ENCODE measurements around the gene NIPAL4.

NIPAL4 gene

GRCh38 chr5:157473383-157474320 is 13.6 kb downstream of the NIPAL4 start:
- H3K9me3 ChIP-seq (ENCODE audit: control insufficient read depth, low read length): no peaks in the 10 kb centered on the region
- H3K27me3 ChIP-seq (ENCODE audit: control insufficient read depth, insufficient read depth, low read length): no peaks in the 10 kb centered on the region
- TF ChIP-seq CTCF (IDR thresholded peaks at IDR 0.05): no peak
- H3K9ac ChIP-seq: no peak overlapping the region
- no peak overlapping the region for H2AFZ ChIP-seq
- no peaks in the 10 kb centered on the region for H3K79me2 ChIP-seq
- no peak overlapping the region for H3K4me3 ChIP-seq (ENCODE audit: low read depth, low read length)
- no peak overlapping the region for H3K4me2 ChIP-seq (ENCODE audit: low read length)
- H3K27ac ChIP-seq: no peak overlapping the region
- no peaks in the 10 kb centered on the region for H3K36me3 ChIP-seq (ENCODE audit: control insufficient read depth, insufficient read depth, low read length)
- H3K4me1 ChIP-seq: no peaks in the 10 kb centered on the region

DNA sequence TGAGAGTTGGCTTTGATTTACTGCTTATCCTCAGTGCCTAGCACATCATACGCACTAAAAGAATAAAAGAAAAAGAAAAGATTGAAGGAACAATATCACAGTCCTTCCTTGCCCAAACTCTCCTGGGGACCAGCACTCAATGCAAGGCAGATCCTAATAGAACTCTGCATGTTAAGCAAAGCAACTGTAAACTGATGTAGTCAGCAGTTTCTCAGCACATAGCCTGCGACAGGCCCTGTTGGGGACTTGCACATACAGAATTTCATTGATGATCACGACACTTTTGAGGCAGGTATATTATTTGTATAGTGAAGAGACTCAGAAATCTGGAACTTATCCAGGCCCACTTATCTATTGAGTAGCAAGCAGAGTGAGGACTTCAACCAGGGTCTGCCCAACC is 15.4 kb downstream of the NIPAL4 start:
- Histone ChIP-seq H3K36me3 (ENCODE audit: control insufficient read depth, insufficient read depth, low read length) (no peaks in the 10 kb centered on the region), H3K27ac (no peak overlapping the region), H3K27me3 (ENCODE audit: control insufficient read depth, insufficient read depth, low read length) (no peaks in the 10 kb centered on the region), H3K4me2 (ENCODE audit: low read length) (no peak overlapping the region), H3K4me1 (no peaks in the 10 kb centered on the region), H3K9ac (no peak overlapping the region), H3K4me3 (ENCODE audit: low read depth, low read length) (no peak overlapping the region), H3K79me2 (no peaks in the 10 kb centered on the region), H2AFZ (no peak overlapping the region), H3K9me3 (ENCODE audit: control insufficient read depth, low read length) (no peaks in the 10 kb centered on the region)
- no peak for TF ChIP-seq CTCF (IDR thresholded peaks at IDR 0.05)

DNA sequence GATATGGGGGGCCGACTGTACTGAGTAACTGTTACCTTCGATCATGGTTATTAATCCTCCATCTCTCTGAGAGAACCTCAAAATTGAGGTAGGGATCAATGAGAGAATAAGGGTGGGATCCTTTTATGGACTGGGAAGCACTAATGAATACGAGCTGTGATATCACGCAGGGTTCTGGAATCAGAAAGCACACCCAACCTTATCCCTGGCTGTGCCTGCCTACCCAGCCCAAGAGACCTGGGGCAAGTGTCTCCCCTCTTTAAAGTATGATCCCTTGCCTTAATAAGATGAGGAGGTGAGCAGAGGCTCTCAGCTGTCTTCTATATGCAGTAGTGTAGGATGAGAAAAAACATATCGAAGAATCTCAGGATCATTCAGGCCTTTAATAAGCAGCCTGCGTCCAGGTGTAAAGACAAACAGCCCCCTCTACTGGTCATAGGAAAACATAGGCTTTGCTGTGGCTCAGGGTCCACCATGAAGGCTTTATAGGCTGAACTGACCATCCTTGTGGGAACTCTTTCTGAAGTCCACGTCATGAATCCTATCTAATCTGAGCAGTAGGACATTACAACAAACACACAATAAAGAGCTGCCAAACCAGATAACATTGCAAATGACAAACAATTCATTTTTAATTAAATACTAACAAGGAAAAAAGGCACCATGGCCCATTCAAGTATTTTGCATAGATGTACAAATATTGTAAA is 16.8 kb downstream of the NIPAL4 start:
- Histone ChIP-seq H3K79me2 (no peaks in the 10 kb centered on the region), H3K27me3 (ENCODE audit: control insufficient read depth, insufficient read depth, low read length) (no peaks in the 10 kb centered on the region), H3K36me3 (ENCODE audit: control insufficient read depth, insufficient read depth, low read length) (no peaks in the 10 kb centered on the region), H3K9ac (no peak overlapping the region), H3K4me2 (ENCODE audit: low read length) (no peak overlapping the region), H3K4me3 (ENCODE audit: low read depth, low read length) (no peak overlapping the region), H3K4me1 (no peaks in the 10 kb centered on the region), H2AFZ (no peak overlapping the region), H3K27ac (no peak overlapping the region), H3K9me3 (ENCODE audit: control insufficient read depth, low read length) (no peaks in the 10 kb centered on the region)
- peak; percentile 66 for TF ChIP-seq CTCF (IDR thresholded peaks at IDR 0.05)

DNA sequence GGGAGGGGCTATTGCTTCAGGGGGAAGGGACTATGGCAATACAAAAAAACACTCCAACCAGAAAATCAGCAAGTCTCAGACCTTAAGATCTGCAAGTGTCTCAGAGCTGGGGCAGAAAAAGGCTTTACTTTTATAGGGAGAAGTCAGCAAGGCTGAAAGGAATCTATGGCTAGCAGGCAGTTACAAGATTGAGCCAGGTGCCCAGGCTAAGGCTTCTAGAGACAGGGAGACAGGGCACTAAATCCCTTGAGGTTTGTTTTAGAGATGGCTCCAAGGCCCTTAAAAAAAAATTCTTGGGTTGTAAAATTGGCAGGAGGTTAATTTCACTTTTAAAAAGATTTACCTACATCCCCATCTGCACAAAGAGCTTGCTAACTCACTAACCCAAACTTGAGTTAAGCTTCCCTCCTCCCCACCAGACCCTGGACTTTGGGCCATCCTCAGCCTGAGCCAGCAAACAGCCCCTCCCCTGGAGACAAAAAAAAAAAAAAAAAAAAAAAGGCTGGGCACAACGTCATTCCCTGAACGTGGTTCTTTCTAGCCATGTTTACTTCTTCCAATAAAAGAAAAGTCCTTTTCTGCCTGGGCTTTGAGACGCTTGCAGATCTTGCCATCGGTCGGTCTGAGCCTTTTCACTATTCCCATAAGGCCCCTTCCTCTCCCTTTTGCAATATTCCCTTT is 17.9 kb downstream of the NIPAL4 start:
- Histone ChIP-seq H3K27ac (no peak overlapping the region), H3K4me3 (ENCODE audit: low read depth, low read length) (no peak overlapping the region), H3K36me3 (ENCODE audit: control insufficient read depth, insufficient read depth, low read length) (no peaks in the 10 kb centered on the region), H3K27me3 (ENCODE audit: control insufficient read depth, insufficient read depth, low read length) (no peaks in the 10 kb centered on the region), H3K4me2 (ENCODE audit: low read length) (no peak overlapping the region), H3K9me3 (ENCODE audit: control insufficient read depth, low read length) (no peaks in the 10 kb centered on the region), H3K4me1 (no peaks in the 10 kb centered on the region), H3K9ac (no peak overlapping the region), H3K79me2 (no peaks in the 10 kb centered on the region), H2AFZ (no peak overlapping the region)
- no peak for TF ChIP-seq CTCF (IDR thresholded peaks at IDR 0.05)

Data from parathyroid adenoma (tissue), 2 donors.